IMR-90 (cell line): ENCODE results near the gene TOMM7. TPM values are rescaled to one million over a fixed set of nuclear protein-coding genes. Genes with fewer than 3 reads are reported as not detected.

Experiments
- ATAC-seq: fragments of 200-7000 bp; cut with Tn5 transposase; 2 replicates; pipeline ENCODE4 v1.9.1; 2020; ENCODE audit warnings: low read depth, mild to moderate bottlenecking, moderate library complexity
- BruUV-seq: library from RNA; stranded (reverse); fragments of 400-500 nt; replicated peaks from 2 replicates; lab custom pipeline; 2021; lab: Mats Ljungman, UMichigan
- CTCF ChIA-PET: fragments of 300-600 bp; formaldehyde crosslinking; extraction: SDS; loops from one replicate; lab custom pipeline; 2021; ENCODE audit warnings: antibody characterized with exemption; lab: Yijun Ruan, JAX
- POLR2A ChIA-PET: fragments of 300-600 bp; sonication (Branson Sonifier 250); formaldehyde crosslinking; loops from one replicate; lab custom pipeline; 2022; ENCODE audit warnings: antibody characterized with exemption; ENCODE audit not compliant: unreplicated experiment; lab: Charles Lee
- DNase-seq: peaks from one replicate; pipeline ENCODE4 v3.0.0; 2013
- H2AFZ ChIP-seq: replicated peaks from 2 replicates; pipeline ENCODE3; 2013; ENCODE audit warnings: low read length, mild to moderate bottlenecking; ENCODE audit not compliant: poor library complexity
- H2AK5ac ChIP-seq: 2 replicates; pipeline ENCODE4 v1.6.1; 2013; ENCODE audit warnings: low read depth, low read length, inconsistent platforms
- H2AK9ac ChIP-seq: replicated peaks from 2 replicates; pipeline ENCODE3; 2013; ENCODE audit warnings: mild to moderate bottlenecking, low read depth, low read length, moderate library complexity; ENCODE audit not compliant: poor library complexity
- H2BK120ac ChIP-seq: 2 replicates; pipeline ENCODE4 v1.6.1; 2013; ENCODE audit warnings: low read depth, low read length, inconsistent platforms
- H2BK15ac ChIP-seq: 3 replicates; pipeline ENCODE4 v1.6.1; 2013; ENCODE audit warnings: low read depth, low read length, inconsistent platforms
- H2BK20ac ChIP-seq: 2 replicates; pipeline ENCODE4 v1.6.1; 2013; ENCODE audit warnings: low read depth, mild to moderate bottlenecking, inconsistent platforms, low read length, moderate library complexity
- H2BK5ac ChIP-seq: 2 replicates; pipeline ENCODE4 v1.6.1; 2013; ENCODE audit warnings: mild to moderate bottlenecking, low read depth, low read length, inconsistent platforms; ENCODE audit not compliant: poor library complexity, severe bottlenecking
- H3K14ac ChIP-seq: replicated peaks from 2 replicates; pipeline ENCODE4 v1.6.1; 2013; ENCODE audit warnings: low read depth, low read length, inconsistent platforms
- H3K18ac ChIP-seq: 2 replicates; pipeline ENCODE4 v1.6.1; 2013; ENCODE audit warnings: low read depth, low read length, control low read depth
- H3K23ac ChIP-seq: 2 replicates; pipeline ENCODE4 v1.6.1; 2013; ENCODE audit warnings: low read depth, low read length, inconsistent platforms
- H3K27ac ChIP-seq: 2 replicates; pipeline ENCODE4 v1.5.1; 2013; ENCODE audit warnings: mild to moderate bottlenecking, control low read depth, low read length; ENCODE audit not compliant: insufficient read depth
- H3K27me3 ChIP-seq: 2 replicates; pipeline ENCODE4 v1.6.1; 2013; ENCODE audit warnings: low read length; ENCODE audit not compliant: control insufficient read depth, insufficient read depth
- H3K36me3 ChIP-seq: 2 replicates; pipeline ENCODE4 v1.6.1; 2013; ENCODE audit warnings: low read length, mixed read lengths; ENCODE audit not compliant: control insufficient read depth, insufficient read depth
- H3K4ac ChIP-seq: 2 replicates; pipeline ENCODE4 v1.6.1; 2013; ENCODE audit warnings: low read depth, low read length, inconsistent platforms
- H3K4me1 ChIP-seq: 2 replicates; pipeline ENCODE4 v1.6.1; 2013; ENCODE audit warnings: low read length, mixed read lengths; ENCODE audit not compliant: control insufficient read depth, insufficient read depth
- H3K4me2 ChIP-seq: 2 replicates; pipeline ENCODE4 v1.6.1; 2013; ENCODE audit warnings: low read depth, mild to moderate bottlenecking, control low read depth, low read length, moderate library complexity
- H3K4me3 ChIP-seq: 2 replicates; pipeline ENCODE4 v1.5.1; 2013; ENCODE audit warnings: low read depth, mild to moderate bottlenecking, control low read depth, low read length, moderate library complexity; ENCODE audit not compliant: insufficient read depth
- H3K56ac ChIP-seq: 2 replicates; pipeline ENCODE4 v1.6.1; 2013; ENCODE audit warnings: low read length, inconsistent platforms; ENCODE audit not compliant: insufficient read depth; ENCODE audit errors: extremely low read depth
- H3K79me1 ChIP-seq, 2 experiments: 2 replicates each; pipeline ENCODE4 v1.6.1; 2013; ENCODE audit warnings: low read length in 2 of 2, inconsistent platforms in 1 of 2, low read depth in 1 of 2
- H3K9ac ChIP-seq: 2 replicates; pipeline ENCODE4 v1.6.1; 2013; ENCODE audit warnings: low read depth, low read length, control low read depth
- H3K9me1 ChIP-seq: 2 replicates; pipeline ENCODE4 v1.6.1; 2013; ENCODE audit warnings: low read length, inconsistent platforms; ENCODE audit not compliant: insufficient read depth
- H3K9me3 ChIP-seq: 2 replicates; pipeline ENCODE4 v1.6.1; 2013; ENCODE audit warnings: low read length; ENCODE audit not compliant: control insufficient read depth, insufficient read depth
- H4K20me1 ChIP-seq: 2 replicates; pipeline ENCODE4 v1.6.1; 2013; ENCODE audit warnings: low read length, inconsistent platforms; ENCODE audit not compliant: insufficient read depth
- H4K5ac ChIP-seq: 2 replicates; pipeline ENCODE4 v1.6.1; 2013; ENCODE audit warnings: mild to moderate bottlenecking, low read depth, low read length, control low read depth
- H4K8ac ChIP-seq, 2 experiments: 2 replicates each; pipeline ENCODE4 v1.6.1; 2013; ENCODE audit warnings: low read depth in 2 of 2, low read length in 2 of 2, control low read depth in 1 of 2, inconsistent platforms in 1 of 2
- H4K91ac ChIP-seq: 2 replicates; pipeline ENCODE4 v1.6.1; 2013; ENCODE audit warnings: low read depth, low read length, inconsistent platforms; ENCODE audit not compliant: insufficient read depth
- BHLHE40 ChIP-seq: fragments of 150-350 bp; IDR thresholded peaks from 2 replicates; pipeline ENCODE4 v1.6.1; 2016; ENCODE audit warnings: mild to moderate bottlenecking, low read depth, low read length
- CEBPB ChIP-seq: IDR thresholded peaks from 2 replicates; pipeline ENCODE4 v1.6.1; 2012; ENCODE audit warnings: low read depth, low read length, improper control_type of control experiment
- CHD1 ChIP-seq: IDR thresholded peaks from 2 replicates; pipeline ENCODE4 v1.6.1; 2012; ENCODE audit warnings: low read depth, low read length, improper control_type of control experiment
- CTCF ChIP-seq: conservative IDR thresholded peaks from 2 replicates; pipeline ENCODE4 v1.5.1; 2012; ENCODE audit warnings: mild to moderate bottlenecking, low read depth, low read length, improper control_type of control experiment
- ELK1 ChIP-seq: fragments of 150-350 bp; IDR thresholded peaks from 2 replicates; pipeline ENCODE4 v1.6.1; 2016; ENCODE audit warnings: low read depth, mild to moderate bottlenecking, low read length, moderate library complexity, borderline replicate concordance
- FOS ChIP-seq: fragments of 150-350 bp; IDR thresholded peaks from 2 replicates; pipeline ENCODE4 v1.6.1; 2016; ENCODE audit warnings: low read depth, low read length
- MAFK ChIP-seq: IDR thresholded peaks from 2 replicates; pipeline ENCODE4 v1.6.1; 2012; ENCODE audit warnings: low read depth, low read length, improper control_type of control experiment
- MAZ ChIP-seq: IDR thresholded peaks from 2 replicates; pipeline ENCODE4 v1.6.1; 2012; ENCODE audit warnings: low read depth, mild to moderate bottlenecking, low read length, improper control_type of control experiment, moderate library complexity, borderline replicate concordance
- MXI1 ChIP-seq: IDR thresholded peaks from 2 replicates; pipeline ENCODE4 v1.6.1; 2012; ENCODE audit warnings: low read depth, mild to moderate bottlenecking, low read length, moderate library complexity, borderline replicate concordance
- NFE2L2 ChIP-seq: fragments of 150-350 bp; IDR thresholded peaks from 2 replicates; pipeline ENCODE4 v1.6.1; 2016; ENCODE audit warnings: low read depth, mild to moderate bottlenecking, low read length
- POLR2A ChIP-seq: IDR thresholded peaks from 2 replicates; pipeline ENCODE4 v1.6.1; 2012; ENCODE audit warnings: mild to moderate bottlenecking, low read depth, low read length
- RAD21 ChIP-seq: IDR thresholded peaks from 2 replicates; pipeline ENCODE4 v1.6.1; 2012; ENCODE audit warnings: low read length, improper control_type of control experiment
- RCOR1 ChIP-seq: IDR thresholded peaks from 2 replicates; pipeline ENCODE4 v1.6.1; 2012; ENCODE audit warnings: mild to moderate bottlenecking, low read length, improper control_type of control experiment; ENCODE audit not compliant: insufficient replicate concordance
- RFX5 ChIP-seq: IDR thresholded peaks from 2 replicates; pipeline ENCODE4 v1.8.0; 2012; ENCODE audit warnings: low read depth, mild to moderate bottlenecking, low read length, moderate library complexity
- SMC3 ChIP-seq: fragments of 150-350 bp; IDR thresholded peaks from 2 replicates; pipeline ENCODE4 v1.6.1; 2016; ENCODE audit warnings: low read depth, mild to moderate bottlenecking, antibody characterized with exemption, low read length, moderate library complexity
- USF2 ChIP-seq: fragments of 150-350 bp; IDR thresholded peaks from 2 replicates; pipeline ENCODE4 v1.6.1; 2017; ENCODE audit warnings: mild to moderate bottlenecking, antibody characterized with exemption, low read length, low read depth
- WGBS, 2 experiments: methylation state at CpG; one replicate each; pipeline versions ENCODE4 v1.1.5 to v1.1.7; 2013; ENCODE audit warnings: missing lambda C conversion rate in 2 of 2; ENCODE audit not compliant: insufficient read length in 1 of 2; ENCODE audit errors: extremely low coverage in 2 of 2; 5-methylcytosine and 5-hydroxymethylcytosine counted together
- dilution Hi-C: fragments of 300-500 bp; cut with HindIII; formaldehyde crosslinking; loops from one replicate; pipeline ENCODE4 v1.14.3; 2018; ENCODE audit warnings: low sequenced_read_pairs; ENCODE audit not compliant: unreplicated experiment
- in situ Hi-C: fragments of 300-500 bp; cut with MboI; formaldehyde crosslinking; loops from 3 replicates; pipeline ENCODE4 v1.14.3; 2019; ENCODE audit warnings: low sequenced_read_pairs, inconsistent platforms, mixed read lengths
- intact Hi-C: fragments of 100-400 bp; cut with micrococcal nuclease; formaldehyde crosslinking; loops from 2 replicates; pipeline ENCODE4 v1.10.0; 2022
- polyA plus RNA-seq, 3 experiments: library from polyadenylated mRNA; depleted of rRNA; stranded (reverse); fragments of >200 nt; gene quantifications; 2 replicates each; pipeline ENCODE4 v1.2.3, GENCODE V29; 2012; ENCODE audit warnings: low replicate concordance in 1 of 3
- total RNA-seq: library from RNA; depleted of rRNA; stranded (reverse); fragments of >200 nt; gene quantifications from 2 replicates; pipeline ENCODE4 v1.2.3, GENCODE V29; 2012

Gene TOMM7
- total and polyA plus RNA-seq, 2 of the 4 experiments (the other 2 are of a cell fraction), result 67.2 to 727 TPM

- H3K14ac ChIP-seq, result 0 out of 2 replicates have a peak overlapping the region, but pooled peaks have one; percentile 38
- no TSS peak for BruUV-seq
- no peak overlapping the region for H2BK5ac ChIP-seq
- no peak overlapping the region for H3K9ac ChIP-seq
- peak overlapping the region; percentile 85 for H4K91ac ChIP-seq
- POLR2A ChIA-PET, result no interaction called here
- peaks cover 6% of the 10 kb centered on the region; the same call in 1 of the 2 replicates for H3K9me1 ChIP-seq
- H4K20me1 ChIP-seq, result 0 out of 2 replicates have a peak, but pooled peaks cover under 1% of the 10 kb centered on the region
- in situ Hi-C loops (no loop called here), dilution Hi-C loops (no loop called here), intact Hi-C loops (no loop called here)
- 65% methylated on average over 3 of the region's 10 CpGs; no CpG with 5 or more reads in 1 of the 2 experiments for WGBS, 2 experiments
- H3K36me3 ChIP-seq, result no peaks in the 10 kb centered on the region; the same call in 1 of the 2 replicates
- H3K4ac ChIP-seq, result peak overlapping the region; percentile 75
- DNase-seq (no peak), ATAC-seq (no peak)
- H2BK15ac ChIP-seq, result peak overlapping the region; percentile 99
- H3K9me3 ChIP-seq, result no peaks in the 10 kb centered on the region
- H3K27me3 ChIP-seq, result no peaks in the 10 kb centered on the region
- H2AK5ac ChIP-seq, result peak overlapping the region; percentile 85
- H3K4me2 ChIP-seq, result no peak overlapping the region
- H3K27ac ChIP-seq, result no peak overlapping the region
- peak overlapping the region; percentile 72 for H3K23ac ChIP-seq
- H3K56ac ChIP-seq, result no peak overlapping the region
- H2AFZ ChIP-seq, result peak overlapping the region; percentile 93
- peaks cover 3 to 16% of the 10 kb centered on the region in 2 experiments; a peak in 3 of 4 replicates for H3K79me1 ChIP-seq
- H2AK9ac ChIP-seq, result peak overlapping the region; percentile 70
- H3K4me3 ChIP-seq, result no peak overlapping the region
- H3K4me1 ChIP-seq, result peaks cover 5% of the 10 kb centered on the region
- H4K5ac ChIP-seq, result no peak overlapping the region
- H2BK20ac ChIP-seq, result peak overlapping the region; percentile 64
- peak overlapping the region; percentile 85 for H2BK120ac ChIP-seq
- CTCF ChIA-PET, result no interaction called here
- TF ChIP-seq POLR2A (no peak), RFX5 (no peak), CEBPB (no peak), RCOR1 (no peak), NFE2L2 (no peak), ELK1 (no peak), MAFK (no peak), MXI1 (no peak), SMC3 (no peak), USF2 (no peak), CTCF (no peak), MAZ (no peak), FOS (no peak), RAD21 (no peak), BHLHE40 (no peak), CHD1 (no peak)
- no peak overlapping the region for H3K18ac ChIP-seq
- peak overlapping the region; percentile 92 to 96; a peak in 3 of 4 replicates for H4K8ac ChIP-seq
These were observed 30.5 kb upstream of the TOMM7 start for GRCh38 chr7:22853138-22853537.
